Activated B cell treated with CpG ODN at 0.5 μM for 24 hours (primary cell): Measurements from ENCODE around the gene ALAS1. TPM values are rescaled to one million over a fixed set of nuclear protein-coding genes. Genes with fewer than 3 reads are reported as not detected.

Experiments used
- ATAC-seq: fragments of 200-7000 bp; cut with Tn5 transposase; one replicate; pipeline ENCODE4 v1.10.0; 2021; ENCODE audit warnings: low read depth, mild to moderate bottlenecking, moderate library complexity
- CTCF ChIA-PET: fragments of 350-600 bp; sonication (Branson Sonifier 250); formaldehyde crosslinking; loops from one replicate; lab custom pipeline; 2021; ENCODE audit warnings: antibody characterized with exemption; lab: Charles Lee
- POLR2A ChIA-PET: fragments of 350-600 bp; sonication (Branson Sonifier 250); formaldehyde crosslinking; loops from one replicate; lab custom pipeline; 2021; ENCODE audit warnings: antibody characterized with exemption; lab: Charles Lee
- DNase-seq: peaks from one replicate; pipeline ENCODE4 v3.0.0; 2022
- H3K27ac Mint-ChIP-seq: one replicate; pipeline ENCODE4 v1.8.0; 2020; ENCODE audit warnings: mixed read lengths
- H3K27me3 Mint-ChIP-seq: one replicate; pipeline ENCODE4 v1.8.0; 2021; ENCODE audit warnings: mixed read lengths
- H3K36me3 Mint-ChIP-seq: one replicate; pipeline ENCODE4 v1.8.0; 2021; ENCODE audit warnings: low read depth, mixed read lengths
- H3K4me1 Mint-ChIP-seq: one replicate; pipeline ENCODE4 v1.8.0; 2021; ENCODE audit warnings: mixed read lengths
- H3K4me3 Mint-ChIP-seq: one replicate; pipeline ENCODE4 v1.8.0; 2020; ENCODE audit warnings: mild to moderate bottlenecking, mixed read lengths
- H3K9me3 Mint-ChIP-seq: one replicate; pipeline ENCODE4 v1.8.0; 2020; ENCODE audit warnings: mixed read lengths
- CTCF ChIP-seq: fragments of 200-600 bp; IDR thresholded peaks from one replicate; pipeline ENCODE4 v1.8.0; 2022; ENCODE audit warnings: antibody characterized with exemption, mild to moderate bottlenecking
- intact Hi-C: fragments of 100-400 bp; cut with micrococcal nuclease; formaldehyde crosslinking; loops from one replicate; pipeline ENCODE4 v1.15.1; 2024
- total RNA-seq: library from RNA; stranded (reverse); gene quantifications from 2 replicates; pipeline ENCODE4 v1.2.3, GENCODE V29; 2022

Gene ALAS1
- total RNA-seq, 1 donor from 2014 or later = 27.6 TPM

- ChIA-PET CTCF (interaction anchor here (0.8 to 1.1 kb wide), 2 partner anchors 43 to 44 kb away, joined by 3 read pairs; partner anchors contain the start of gene WDR82), POLR2A (interaction anchor here (1.6 to 7.9 kb wide), 5 partner anchors 8 to 44 kb away, joined by 4 to 111 read pairs (median 9); partner anchors contain the start of genes TLR9 and WDR82)
- no peaks in the 10 kb centered on the region for H3K27me3 Mint-ChIP-seq
- ATAC-seq (no peak), DNase-seq (no peak)
- no peaks in the 10 kb centered on the region for H3K9me3 Mint-ChIP-seq
- no peak overlapping the region for H3K27ac Mint-ChIP-seq
- intact Hi-C loops = no loop called here
- peaks cover 54% of the 10 kb centered on the region for H3K4me1 Mint-ChIP-seq
- no peak overlapping the region for H3K4me3 Mint-ChIP-seq
- peaks cover 59% of the 10 kb centered on the region for H3K36me3 Mint-ChIP-seq
- no peak for TF ChIP-seq CTCF
Observed at GRCh38 chr3:52233968-52234367, 36.0 kb downstream of the ALAS1 start.

- DNase-seq (no peak), ATAC-seq (no peak)
- peaks cover 57% of the 10 kb centered on the region for H3K36me3 Mint-ChIP-seq
- no peaks in the 10 kb centered on the region for H3K9me3 Mint-ChIP-seq
- peaks cover 61% of the 10 kb centered on the region for H3K4me1 Mint-ChIP-seq
- intact Hi-C loops = no loop called here
- no peak for TF ChIP-seq CTCF
- H3K27ac Mint-ChIP-seq = no peak overlapping the region
- ChIA-PET POLR2A (interaction anchor here (0.9 to 7.9 kb wide), 6 partner anchors 9 to 43 kb away, joined by 4 to 111 read pairs (median 7); partner anchors contain the start of genes TLR9 and WDR82), CTCF (interaction anchor here (0.8 to 1.2 kb wide), 3 partner anchors 14 to 44 kb away, joined by 3 to 4 read pairs (median 3); partner anchors contain the start of gene WDR82)
- no peak overlapping the region for H3K4me3 Mint-ChIP-seq
- H3K27me3 Mint-ChIP-seq = no peaks in the 10 kb centered on the region
Observed at GRCh38 chr3:52234516-52235447, 36.8 kb downstream of the ALAS1 start.

GRCh38 chr3:52236424-52236886 is 38.5 kb downstream of the ALAS1 start:
- Mint-ChIP-seq H3K36me3 (peaks cover 40% of the 10 kb centered on the region), H3K27ac (no peak overlapping the region), H3K27me3 (no peaks in the 10 kb centered on the region), H3K4me3 (no peak overlapping the region), H3K9me3 (no peaks in the 10 kb centered on the region), H3K4me1 (peaks cover 68% of the 10 kb centered on the region)
- POLR2A ChIA-PET = interaction anchor here (1.7 to 12.1 kb wide), 3 partner anchors 11 to 51 kb away, joined by 7 to 147 read pairs (median 111); partner anchors contain the start of genes GLYCTK, TLR9 and WDR82
- DNase-seq (no peak), ATAC-seq (no peak)
- CTCF ChIA-PET = interaction anchor here (1.0 to 2.0 kb wide), 4 partner anchors 11 to 103 kb away, joined by 3 to 8 read pairs (median 4); partner anchors contain the start of gene TLR9
- intact Hi-C loops = no loop called here
- no peak for TF ChIP-seq CTCF

- no peak overlapping the region for H3K27ac Mint-ChIP-seq
- peak overlapping the region; percentile 53 for H3K4me3 Mint-ChIP-seq
- H3K9me3 Mint-ChIP-seq = no peaks in the 10 kb centered on the region
- peaks cover 36% of the 10 kb centered on the region for H3K36me3 Mint-ChIP-seq
- DNase-seq (no peak), ATAC-seq (no peak)
- ChIA-PET POLR2A (interaction anchor here (0.6 to 12.1 kb wide), 4 partner anchors 12 to 80 kb away, joined by 4 to 147 read pairs (median 59); partner anchors contain the start of genes GLYCTK, TLR9 and WDR82), CTCF (interaction anchor here (1.0 to 2.0 kb wide), 4 partner anchors 12 to 102 kb away, joined by 3 to 8 read pairs (median 4); partner anchors contain the start of gene TLR9)
- intact Hi-C loops = no loop called here
- no peaks in the 10 kb centered on the region for H3K27me3 Mint-ChIP-seq
- peaks cover 66% of the 10 kb centered on the region for H3K4me1 Mint-ChIP-seq
- no peak for TF ChIP-seq CTCF
Observed at GRCh38 chr3:52237006-52237656, 39.2 kb downstream of the ALAS1 start.
